Fibroblast of lung (primary cell): Measurements from ENCODE around the gene RCAN2.

Experiments
- CTCF ChIP-seq, 2 donors: IDR thresholded peaks in 1 of 2; conservative IDR thresholded peaks in 1 of 2; 1 replicate in 1 of 2; 2 replicates in 1 of 2; pipeline ENCODE4 v1.5.1; 2011 to 2012; ENCODE audit warnings: low read length in 2 of 2, control low read depth in 1 of 2, inconsistent platforms in 1 of 2, low read depth in 1 of 2, mild to moderate bottlenecking in 1 of 2
- EZH2 ChIP-seq: IDR thresholded peaks from 2 replicates; pipeline ENCODE4 v1.5.1; 2012; ENCODE audit warnings: low read length, control low read depth, mild to moderate bottlenecking; ENCODE audit errors: missing control alignments

- no peak for TF ChIP-seq CTCF (conservative IDR thresholded peaks at IDR 0.05 in 1 of 2, IDR thresholded peaks at IDR 0.05 in 1 of 2; ENCODE audit: low read depth in 1 of 2, low read length in 2 of 2)
- TF ChIP-seq EZH2, result no peak
These were observed 185.4 kb downstream of the RCAN2 start for GRCh38 chr6:46305833-46306232.
